Smooth muscle cell of the coronary artery (primary cell): ENCODE data around the gene LMTK3. TPM values are rescaled to one million over a fixed set of nuclear protein-coding genes. Genes with fewer than 3 reads are reported as not detected.

Source experiments
- total RNA-seq: library from RNA; depleted of rRNA; stranded (reverse); fragments of >200 nt; gene quantifications from 2 replicates; pipeline ENCODE4 v1.2.3, GENCODE V29; 2014; ENCODE audit warnings: low replicate concordance

Gene LMTK3, protein sequence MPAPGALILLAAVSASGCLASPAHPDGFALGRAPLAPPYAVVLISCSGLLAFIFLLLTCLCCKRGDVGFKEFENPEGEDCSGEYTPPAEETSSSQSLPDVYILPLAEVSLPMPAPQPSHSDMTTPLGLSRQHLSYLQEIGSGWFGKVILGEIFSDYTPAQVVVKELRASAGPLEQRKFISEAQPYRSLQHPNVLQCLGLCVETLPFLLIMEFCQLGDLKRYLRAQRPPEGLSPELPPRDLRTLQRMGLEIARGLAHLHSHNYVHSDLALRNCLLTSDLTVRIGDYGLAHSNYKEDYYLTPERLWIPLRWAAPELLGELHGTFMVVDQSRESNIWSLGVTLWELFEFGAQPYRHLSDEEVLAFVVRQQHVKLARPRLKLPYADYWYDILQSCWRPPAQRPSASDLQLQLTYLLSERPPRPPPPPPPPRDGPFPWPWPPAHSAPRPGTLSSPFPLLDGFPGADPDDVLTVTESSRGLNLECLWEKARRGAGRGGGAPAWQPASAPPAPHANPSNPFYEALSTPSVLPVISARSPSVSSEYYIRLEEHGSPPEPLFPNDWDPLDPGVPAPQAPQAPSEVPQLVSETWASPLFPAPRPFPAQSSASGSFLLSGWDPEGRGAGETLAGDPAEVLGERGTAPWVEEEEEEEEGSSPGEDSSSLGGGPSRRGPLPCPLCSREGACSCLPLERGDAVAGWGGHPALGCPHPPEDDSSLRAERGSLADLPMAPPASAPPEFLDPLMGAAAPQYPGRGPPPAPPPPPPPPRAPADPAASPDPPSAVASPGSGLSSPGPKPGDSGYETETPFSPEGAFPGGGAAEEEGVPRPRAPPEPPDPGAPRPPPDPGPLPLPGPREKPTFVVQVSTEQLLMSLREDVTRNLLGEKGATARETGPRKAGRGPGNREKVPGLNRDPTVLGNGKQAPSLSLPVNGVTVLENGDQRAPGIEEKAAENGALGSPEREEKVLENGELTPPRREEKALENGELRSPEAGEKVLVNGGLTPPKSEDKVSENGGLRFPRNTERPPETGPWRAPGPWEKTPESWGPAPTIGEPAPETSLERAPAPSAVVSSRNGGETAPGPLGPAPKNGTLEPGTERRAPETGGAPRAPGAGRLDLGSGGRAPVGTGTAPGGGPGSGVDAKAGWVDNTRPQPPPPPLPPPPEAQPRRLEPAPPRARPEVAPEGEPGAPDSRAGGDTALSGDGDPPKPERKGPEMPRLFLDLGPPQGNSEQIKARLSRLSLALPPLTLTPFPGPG (N-terminal part only)
- total RNA-seq, result under 0.01 and 0.08 TPM in 2 replicates

DNA sequence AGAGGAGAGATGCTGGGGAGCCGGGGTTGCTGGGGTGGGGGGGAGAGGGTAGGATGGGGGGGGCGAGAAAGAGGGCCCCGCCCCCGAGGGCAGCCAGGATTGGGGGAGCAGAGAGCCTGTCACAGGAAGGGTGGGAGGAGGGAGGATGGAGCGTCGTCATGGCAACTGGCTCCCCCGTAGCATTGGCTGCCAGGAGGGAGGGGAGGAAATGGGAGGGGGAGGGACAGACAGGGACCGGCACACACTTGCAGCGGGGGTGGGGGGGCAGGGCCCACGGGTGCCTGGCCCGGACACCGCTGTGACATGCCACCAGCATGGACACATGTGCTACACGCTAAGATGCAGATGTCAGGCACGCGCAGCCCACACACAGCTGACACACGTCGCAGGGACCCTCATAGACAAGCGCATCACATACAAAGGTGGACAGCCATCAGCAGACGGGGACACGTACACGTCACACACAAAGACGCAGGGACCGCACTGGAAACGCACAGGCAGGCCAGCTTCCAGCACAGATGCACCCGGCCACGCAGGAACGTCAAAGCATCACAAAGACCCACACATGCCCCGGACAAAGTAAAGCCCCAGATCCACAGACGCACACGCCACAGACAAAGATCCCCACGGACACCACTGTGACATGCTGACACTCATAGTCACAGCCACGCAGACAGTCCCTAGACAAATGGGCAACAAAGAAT is at the start of gene LMTK3:
Gene LMTK3, minus strand, starts transcription at position 36 of the 704 bp plus-strand sequence. CDS start 259 bp downstream, outside the sequence.

DNA sequence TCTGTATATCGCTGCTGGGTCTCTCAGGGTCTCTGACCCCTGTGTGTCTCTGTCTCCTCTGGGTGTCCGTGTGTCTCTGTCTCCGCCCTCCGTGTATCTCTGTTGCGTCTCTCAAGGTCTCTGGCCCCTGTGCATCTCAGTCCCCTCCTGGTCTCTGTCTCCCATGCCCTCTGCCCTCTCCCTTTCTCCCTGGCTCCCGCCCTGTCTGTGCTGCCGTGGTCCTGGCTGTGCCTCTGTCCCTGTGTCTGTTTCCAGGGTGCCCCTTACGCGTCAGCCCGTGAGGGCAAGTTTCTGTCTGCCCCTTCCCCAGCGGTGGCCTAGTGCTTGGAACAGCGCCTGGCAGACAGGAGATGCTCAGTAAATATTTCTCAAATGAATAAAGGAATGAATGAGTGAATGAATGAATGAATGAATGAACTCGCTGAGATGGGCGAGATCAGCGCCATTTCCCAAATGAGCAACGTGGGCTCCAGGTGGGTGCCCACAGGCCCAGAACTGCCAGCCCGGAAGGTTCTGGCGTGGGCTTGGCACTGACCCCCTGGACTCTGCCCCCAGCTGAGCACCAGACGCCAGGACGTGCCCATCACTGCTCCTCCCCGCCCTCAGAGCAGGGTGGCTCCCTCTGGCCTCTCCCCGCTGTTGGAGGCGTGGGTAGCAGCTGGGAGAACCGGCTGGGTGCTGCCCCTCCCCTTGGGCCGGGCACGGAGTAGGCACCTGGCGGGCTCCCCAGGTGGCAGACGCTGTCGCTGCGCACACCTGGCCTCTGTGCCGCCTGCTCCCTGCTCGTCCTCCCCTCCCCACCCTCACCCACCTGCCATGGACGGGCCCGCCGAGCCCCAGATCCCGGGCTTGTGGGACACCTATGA is 40.0 kb upstream of the LMTK3 start, which contains the start of gene SULT2B1:
Gene SULT2B1, plus strand, starts transcription at position 736 of the 866 bp plus-strand sequence. Its CDS starts 81 bp downstream, at position 817.

DNA sequence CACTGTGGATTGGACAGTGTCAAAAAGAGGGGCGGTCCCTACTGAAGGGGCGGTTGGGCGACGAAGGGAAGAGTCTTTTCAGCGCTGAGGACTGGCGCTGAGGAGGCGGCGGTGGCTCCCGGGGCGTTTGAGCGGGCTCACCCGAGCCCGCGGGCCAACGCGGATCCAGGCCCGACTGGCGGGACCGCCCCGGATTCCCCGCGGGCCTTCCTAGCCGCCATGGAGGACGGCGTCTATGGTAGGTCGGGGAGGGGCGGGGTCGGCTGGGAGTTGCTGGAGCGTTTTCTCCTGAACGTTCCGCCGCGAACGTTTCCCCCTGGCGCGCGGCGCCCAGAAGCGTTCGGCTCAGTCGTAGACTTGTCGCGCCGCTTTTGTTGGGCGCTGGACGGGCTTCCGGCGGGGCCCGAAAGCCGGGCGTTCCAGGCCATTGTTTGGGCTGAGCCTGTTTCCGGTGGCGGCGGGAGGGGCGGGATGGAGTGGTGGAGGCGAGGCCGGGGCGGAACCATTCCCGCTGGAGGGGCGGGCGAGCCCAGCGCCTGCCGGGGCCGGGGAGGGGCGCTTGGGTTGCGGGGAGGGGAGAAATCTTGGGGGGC is 42.2 kb downstream of the LMTK3 start, which contains the start of gene CYTH2:
Gene CYTH2, plus strand, starts transcription at position 81 of the 593 bp plus-strand sequence. Its CDS starts 139 bp downstream, at position 220.

DNA sequence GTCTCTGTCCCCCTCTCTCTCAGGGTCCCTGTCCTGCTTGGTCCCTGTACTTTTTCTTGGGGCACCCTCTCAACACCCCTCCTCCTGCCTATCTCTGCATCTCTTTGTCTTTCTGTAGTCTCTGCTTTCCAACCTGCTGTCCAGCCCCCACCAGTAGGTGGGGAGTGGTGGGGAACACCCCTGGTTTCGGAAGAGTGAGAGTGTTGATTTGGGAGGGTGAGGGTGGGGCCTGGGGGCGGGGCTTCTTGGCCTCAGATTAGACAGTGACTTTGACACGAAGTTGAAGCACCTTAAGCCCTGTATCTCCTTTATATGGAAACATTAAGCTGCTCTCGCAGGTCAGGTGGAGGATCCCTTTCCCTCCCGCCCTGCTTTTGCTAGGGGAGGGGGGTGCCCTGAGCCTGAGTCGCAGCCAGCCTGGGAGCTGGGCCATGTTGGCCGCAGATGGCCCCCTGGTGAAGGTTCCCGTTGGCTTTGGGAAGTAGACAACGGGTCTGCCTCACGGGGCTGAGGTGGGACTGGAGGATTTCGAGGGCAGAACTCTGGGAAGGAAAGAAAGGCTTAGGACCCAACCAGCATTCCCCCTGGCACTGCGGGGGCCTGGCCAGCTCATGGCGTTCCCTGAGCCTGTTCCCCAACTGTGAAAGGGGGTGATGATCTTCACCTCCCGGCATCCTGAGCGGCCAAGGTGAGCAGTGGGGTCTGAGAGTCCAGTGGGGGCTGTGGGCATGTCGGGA is 56.3 kb downstream of the LMTK3 start, which contains the start of gene KCNJ14:
Gene KCNJ14, plus strand, starts transcription at position 404 of the 737 bp plus-strand sequence. CDS start 6,151 bp downstream, outside the sequence.

DNA sequence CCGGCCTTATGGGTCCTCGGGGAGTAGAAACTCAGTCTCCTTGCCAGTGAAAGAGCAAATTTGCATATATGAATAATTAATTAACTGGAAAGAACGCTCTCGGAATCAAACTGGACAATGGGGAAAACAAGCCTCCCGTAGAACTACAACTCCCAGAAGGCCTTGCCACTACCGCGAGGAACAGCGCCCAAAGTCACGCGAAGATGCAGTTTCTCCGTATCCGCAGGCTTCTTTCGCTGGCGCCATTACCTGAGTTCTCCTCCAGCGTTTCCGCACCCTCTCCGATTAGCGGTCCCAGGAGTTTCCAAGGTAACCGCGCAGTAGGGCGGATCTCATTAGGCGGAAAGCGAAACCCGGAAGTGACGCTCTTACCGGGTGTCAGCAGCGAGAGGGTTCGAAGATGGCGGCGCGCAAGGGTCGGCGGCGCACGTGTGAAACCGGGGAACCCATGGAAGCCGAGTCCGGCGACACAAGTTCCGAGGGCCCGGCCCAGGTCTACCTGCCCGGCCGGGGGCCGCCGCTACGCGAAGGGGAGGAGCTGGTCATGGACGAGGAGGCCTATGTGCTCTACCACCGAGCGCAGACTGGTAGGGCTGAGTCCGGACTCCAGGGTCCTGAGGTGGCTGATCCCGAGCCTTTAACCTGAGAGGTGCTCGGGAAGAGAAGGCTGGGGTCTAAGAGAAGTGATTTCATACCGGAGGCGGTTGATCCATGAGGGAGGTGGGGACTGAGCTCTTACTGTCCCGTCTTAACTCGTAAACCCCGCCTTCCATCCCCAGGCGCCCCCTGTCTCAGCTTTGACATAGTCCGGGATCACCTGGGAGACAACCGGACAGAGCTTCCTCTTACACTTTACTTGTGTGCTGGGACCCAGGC is 65.8 kb downstream of the LMTK3 start, which contains the start of gene GRWD1:
Gene GRWD1, plus strand, starts transcription at position 378 of the 876 bp plus-strand sequence. Its CDS starts 23 bp downstream, at position 401.

Other genes with a start within 250 kb of the LMTK3 start
- gene ZNF114, start 241.8 kb downstream of the LMTK3 start, total RNA-seq, result 0.23 and 0.53 TPM in 2 replicates
- 149 and 421 TPM in 2 replicates for gene EMP3, start 186.3 kb downstream of the LMTK3 start, total RNA-seq
- 2.6 and 2.8 TPM in 2 replicates for gene TMEM143, start 147.9 kb downstream of the LMTK3 start, total RNA-seq
- not detected in 2 replicates for gene SYNGR4, start 147.5 kb downstream of the LMTK3 start, total RNA-seq
- gene KDELR1, start 120.3 kb downstream of the LMTK3 start, total RNA-seq, result 44.6 and 58.3 TPM in 2 replicates
- 0.23 TPM in 2 replicates for gene GRIN2D, start 118.2 kb downstream of the LMTK3 start, total RNA-seq
- gene GRWD1, start 65.9 kb downstream of the LMTK3 start, total RNA-seq, result 17.8 and 22.5 TPM in 2 replicates
- 0.23 and 0.59 TPM in 2 replicates for gene KCNJ14, start 56.3 kb downstream of the LMTK3 start, total RNA-seq
- gene CYTH2, start 42.5 kb downstream of the LMTK3 start, total RNA-seq, result 25.4 and 51.5 TPM in 2 replicates
- gene SULT2B1, start 40.3 kb upstream of the LMTK3 start, total RNA-seq, result 0.12 and 0.23 TPM in 2 replicates
- gene SPACA4, start 94.9 kb upstream of the LMTK3 start, total RNA-seq, result not detected in 2 replicates
- gene FAM83E, start 103.2 kb upstream of the LMTK3 start, total RNA-seq, result 0.38 TPM in 1 of 2 replicates, not detected in the other
- gene RPL18, start 107.3 kb upstream of the LMTK3 start, total RNA-seq, result 1,963 and 2,996 TPM in 2 replicates
- 3.3 and 4.4 TPM in 2 replicates for gene SPHK2, start 107.7 kb upstream of the LMTK3 start, total RNA-seq
- gene DBP, start 125.5 kb upstream of the LMTK3 start, total RNA-seq, result 2.8 and 8.1 TPM in 2 replicates
- 1.1 and 4.0 TPM in 2 replicates for gene CA11, start 134.4 kb upstream of the LMTK3 start, total RNA-seq
- gene NTN5, start 161.2 kb upstream of the LMTK3 start, total RNA-seq, result under 0.01 and 0.08 TPM in 2 replicates
- gene FUT2, start 184.1 kb upstream of the LMTK3 start, total RNA-seq, result not detected in 2 replicates
- gene MAMSTR, start 207.9 kb upstream of the LMTK3 start, total RNA-seq, result 0.12 and 0.30 TPM in 2 replicates
- gene RASIP1, start 228.8 kb upstream of the LMTK3 start, total RNA-seq, result 0.30 and 0.59 TPM in 2 replicates
- gene IZUMO1, start 235.1 kb upstream of the LMTK3 start, total RNA-seq, result not detected in 2 replicates
- under 0.01 and 0.68 TPM in 2 replicates for gene FUT1, start 240.8 kb upstream of the LMTK3 start, total RNA-seq
- not detected in 2 replicates for gene FGF21, start 243.7 kb upstream of the LMTK3 start, total RNA-seq